Transverse colon (tissue), 4 donors: ENCODE data around the gene AOAH. TPM values are rescaled to one million over a fixed set of nuclear protein-coding genes. Genes with fewer than 3 reads are reported as not detected.

ENCODE experiments used
- DNase-seq: peaks from one replicate; pipeline ENCODE4 v3.0.0-alpha.2; 2019
- H3K27ac ChIP-seq, 4 donors: fragments of 200-600 bp; sonication (generic); 2 replicates each; pipeline ENCODE4 v1.5.1; 2016 to 2018; ENCODE audit warnings: inconsistent platforms in 4 of 4
- H3K27me3 ChIP-seq: fragments of 200-600 bp; sonication (generic); 2 replicates; pipeline ENCODE4 v1.5.1; 2017; ENCODE audit warnings: inconsistent platforms
- H3K36me3 ChIP-seq, 4 donors: fragments of 200-600 bp; sonication (generic); 2 replicates each; pipeline ENCODE4 v1.5.1; 2017 to 2019; ENCODE audit warnings: inconsistent platforms in 4 of 4
- H3K4me1 ChIP-seq, 4 donors: fragments of 200-600 bp; sonication (generic); 2 replicates each; pipeline ENCODE4 v1.5.1; 2017 to 2020; ENCODE audit warnings: inconsistent platforms in 4 of 4
- H3K4me3 ChIP-seq, 4 donors: fragments of 200-600 bp; sonication (generic); 1 replicate in 1 of 4; 2 replicates in 3 of 4; pipeline versions ENCODE4 v1.5.1 to v1.6.1; 2017 to 2019; ENCODE audit warnings: inconsistent platforms in 4 of 4
- H3K9me3 ChIP-seq, 2 donors: fragments of 200-600 bp; sonication (generic); 2 replicates each; pipeline ENCODE4 v1.5.1; 2017 to 2019; ENCODE audit warnings: inconsistent platforms in 2 of 2
- CTCF ChIP-seq, 5 experiments: fragments of 200-600 bp in 3 of 5; fragments of 450-650 bp in 2 of 5; sonication (generic) in 3 of 5; IDR thresholded peaks; 1 replicate in 2 of 5; 2 replicates in 3 of 5; pipeline ENCODE4 v1.5.1; 2016 to 2017; ENCODE audit warnings: antibody characterized with exemption in 5 of 5, inconsistent platforms in 3 of 5, mild to moderate bottlenecking in 2 of 5, moderate library complexity in 1 of 5
- EP300 ChIP-seq: sonication (generic); formaldehyde crosslinking; IDR thresholded peaks from one replicate; pipeline ENCODE4 v1.6.1; 2017; ENCODE audit warnings: antibody characterized with exemption, low read depth
- POLR2A ChIP-seq: fragments of 450-650 bp; IDR thresholded peaks from one replicate; pipeline ENCODE4 v1.6.1; 2016; ENCODE audit warnings: antibody characterized with exemption, mild to moderate bottlenecking, moderate library complexity
- POLR2AphosphoS5 ChIP-seq, 3 donors: sonication (generic); formaldehyde crosslinking; IDR thresholded peaks; one replicate each; pipeline ENCODE4 v1.6.1; 2016; ENCODE audit warnings: antibody characterized with exemption in 3 of 3
- WGBS, 2 donors: methylation state at CpG; one replicate each; pipeline ENCODE4 v1.1.5; 2018; ENCODE audit warnings: low coverage in 1 of 2; 5-methylcytosine and 5-hydroxymethylcytosine counted together
- in situ Hi-C, 4 donors: fragments of 200-750 bp; cut with MboI; loops; one replicate each; pipeline versions ENCODE4 v1.15.0 to v1.15.1; 2017; ENCODE audit warnings: low sequenced_read_pairs in 3 of 4, low pct_ligation_motif_present in 1 of 4, low pct_unique_long_range_greater_than_20kb in 1 of 4
- intact Hi-C: fragments of 100-400 bp; cut with DNase I; formaldehyde crosslinking; loops from one replicate; pipeline ENCODE4 v1.15.1; 2023; ENCODE audit warnings: low total_unique reads
- total RNA-seq, 4 donors: library from RNA; depleted of rRNA; stranded (reverse); fragments of >200 nt; gene quantifications; one replicate each; pipeline ENCODE4 v1.1.0, GENCODE V29; 2016

Gene AOAH
- total RNA-seq, 4 donors from 2014 or later: 82.8 to 139 (median 102) TPM

- H3K4me3 ChIP-seq: no peak overlapping the region
- H3K9me3 ChIP-seq: no peaks in the 10 kb centered on the region
- no peaks in the 10 kb centered on the region for H3K36me3 ChIP-seq
- TF ChIP-seq CTCF (IDR thresholded peaks at IDR 0.05) (no peak), POLR2A (no peak), EP300 (no peak), POLR2AphosphoS5 (IDR thresholded peaks at IDR 0.05) (no peak)
- in situ Hi-C loops (no loop called here), intact Hi-C loops (no loop called here)
- H3K27ac ChIP-seq: no peak overlapping the region
- no peaks in the 10 kb centered on the region for H3K27me3 ChIP-seq
- no peak for DNase-seq
- 71 to 74% methylated on average over 8 to 12 of the region's 12 CpGs for WGBS, 2 donors
- no peaks in the 10 kb centered on the region for H3K4me1 ChIP-seq
These were observed 117.9 kb downstream of the AOAH start for GRCh38 chr7:36606153-36606975.

- Histone ChIP-seq H3K27me3 (no peaks in the 10 kb centered on the region), H3K36me3 (no peaks in the 10 kb centered on the region), H3K27ac (no peak overlapping the region), H3K4me1 (no peaks in the 10 kb centered on the region), H3K4me3 (no peak overlapping the region), H3K9me3 (no peaks in the 10 kb centered on the region)
- intact Hi-C loops (no loop called here), in situ Hi-C loops (no loop called here)
- no peak for DNase-seq
- 76 to 81% methylated on average over 5 to 7 of the region's 7 CpGs for WGBS, 2 donors
- no peak for TF ChIP-seq EP300
- no peak for TF ChIP-seq POLR2AphosphoS5 (IDR thresholded peaks at IDR 0.05)
These were observed 118.8 kb downstream of the AOAH start for GRCh38 chr7:36605261-36606051.

- intact Hi-C loops: no loop called here
- Histone ChIP-seq H3K36me3 (no peaks in the 10 kb centered on the region), H3K9me3 (no peaks in the 10 kb centered on the region), H3K27ac (no peak overlapping the region), H3K27me3 (no peaks in the 10 kb centered on the region), H3K4me3 (no peak overlapping the region), H3K4me1 (no peaks in the 10 kb centered on the region)
- in situ Hi-C loops: no loop called here
- no peak for DNase-seq
- WGBS, 2 donors: 83 to 88% methylated on average over 3 of the region's 3 CpGs
- no peak for TF ChIP-seq CTCF (IDR thresholded peaks at IDR 0.05)
These were observed 119.5 kb downstream of the AOAH start for GRCh38 chr7:36604806-36605205.

- 69 to 92% methylated on average over 2 to 7 of the region's 7 CpGs for WGBS, 2 donors
- Histone ChIP-seq H3K36me3 (no peaks in the 10 kb centered on the region), H3K4me1 (no peaks in the 10 kb centered on the region), H3K27me3 (no peaks in the 10 kb centered on the region), H3K27ac (no peak overlapping the region), H3K4me3 (no peak overlapping the region), H3K9me3 (no peaks in the 10 kb centered on the region)
- TF ChIP-seq POLR2AphosphoS5 (IDR thresholded peaks at IDR 0.05) (no peak), CTCF (IDR thresholded peaks at IDR 0.05) (no peak), POLR2A (no peak)
- no peak for DNase-seq
- intact Hi-C loops (no loop called here), in situ Hi-C loops (no loop called here)
These were observed 121.1 kb downstream of the AOAH start for GRCh38 chr7:36602934-36603887.
